VCaP (cell line): ENCODE data around the gene NRCAM.

Experiments used
- H3K27ac ChIP-seq: fragments of 450-650 bp; 2 replicates; pipeline ENCODE4 v1.5.1; 2017
- TF ChIP-seq, protein P1 (sequence below): fragments of 450-650 bp; conservative IDR thresholded peaks from 2 replicates; pipeline ENCODE4 v1.5.1; 2017; ENCODE audit warnings: mild to moderate bottlenecking, moderate library complexity

Gene NRCAM

GRCh38 chr7:108423089-108423989 is 32.9 kb downstream of the NRCAM start:
- TF ChIP-seq, protein P1, sequence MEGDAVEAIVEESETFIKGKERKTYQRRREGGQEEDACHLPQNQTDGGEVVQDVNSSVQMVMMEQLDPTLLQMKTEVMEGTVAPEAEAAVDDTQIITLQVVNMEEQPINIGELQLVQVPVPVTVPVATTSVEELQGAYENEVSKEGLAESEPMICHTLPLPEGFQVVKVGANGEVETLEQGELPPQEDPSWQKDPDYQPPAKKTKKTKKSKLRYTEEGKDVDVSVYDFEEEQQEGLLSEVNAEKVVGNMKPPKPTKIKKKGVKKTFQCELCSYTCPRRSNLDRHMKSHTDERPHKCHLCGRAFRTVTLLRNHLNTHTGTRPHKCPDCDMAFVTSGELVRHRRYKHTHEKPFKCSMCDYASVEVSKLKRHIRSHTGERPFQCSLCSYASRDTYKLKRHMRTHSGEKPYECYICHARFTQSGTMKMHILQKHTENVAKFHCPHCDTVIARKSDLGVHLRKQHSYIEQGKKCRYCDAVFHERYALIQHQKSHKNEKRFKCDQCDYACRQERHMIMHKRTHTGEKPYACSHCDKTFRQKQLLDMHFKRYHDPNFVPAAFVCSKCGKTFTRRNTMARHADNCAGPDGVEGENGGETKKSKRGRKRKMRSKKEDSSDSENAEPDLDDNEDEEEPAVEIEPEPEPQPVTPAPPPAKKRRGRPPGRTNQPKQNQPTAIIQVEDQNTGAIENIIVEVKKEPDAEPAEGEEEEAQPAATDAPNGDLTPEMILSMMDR, result no peak

DNA sequence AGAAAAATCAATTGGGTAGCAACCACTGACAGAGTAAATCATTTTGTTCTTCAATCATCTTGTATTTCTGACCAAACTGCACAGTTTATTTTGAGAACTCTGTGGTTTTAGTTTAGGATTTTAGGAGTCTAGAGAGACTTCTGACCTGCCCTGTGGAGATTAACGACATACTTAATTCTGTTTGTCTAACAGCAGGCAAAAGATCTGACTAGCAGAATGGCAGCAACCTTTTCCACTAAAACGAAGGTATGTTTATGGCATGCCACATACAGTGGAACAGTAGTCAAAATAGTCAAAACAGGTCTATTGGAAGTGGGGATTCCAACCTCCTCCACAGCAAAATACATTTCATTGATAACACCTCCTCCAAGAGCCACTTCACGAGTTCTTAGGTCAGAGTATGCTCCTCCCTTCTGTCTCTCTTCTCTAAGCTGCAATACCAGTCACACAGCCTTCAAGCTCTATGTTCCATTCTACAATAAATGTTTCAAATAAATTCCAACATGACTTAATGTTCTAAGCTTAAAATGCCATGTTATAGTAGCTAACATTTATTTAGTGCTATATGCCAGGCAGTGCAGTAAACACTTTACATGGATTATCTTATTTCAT is 34.4 kb downstream of the NRCAM start:
- H3K27ac ChIP-seq, result peak overlapping the region; percentile 60

More at GRCh38 chr7:108423089-108423989, 32.9 kb downstream of the NRCAM start:
- peak overlapping the region; percentile 60; the same call in 1 of the 2 replicates for H3K27ac ChIP-seq

GRCh38 chr7:108419961-108420908 is 36.0 kb downstream of the NRCAM start:
- TF ChIP-seq, protein P1, result no peak
- no peak overlapping the region for H3K27ac ChIP-seq

More for the DNA sequence above, 34.4 kb downstream of the NRCAM start:
- TF ChIP-seq, protein P1, result no peak

- TF ChIP-seq, protein P1, result no peak
- no peak overlapping the region for H3K27ac ChIP-seq
These were observed 37.3 kb downstream of the NRCAM start for GRCh38 chr7:108418946-108419345.

GRCh38 chr7:108417926-108418325 is 38.3 kb downstream of the NRCAM start:
- H3K27ac ChIP-seq, result no peak overlapping the region
- TF ChIP-seq, protein P1, result no peak

DNA sequence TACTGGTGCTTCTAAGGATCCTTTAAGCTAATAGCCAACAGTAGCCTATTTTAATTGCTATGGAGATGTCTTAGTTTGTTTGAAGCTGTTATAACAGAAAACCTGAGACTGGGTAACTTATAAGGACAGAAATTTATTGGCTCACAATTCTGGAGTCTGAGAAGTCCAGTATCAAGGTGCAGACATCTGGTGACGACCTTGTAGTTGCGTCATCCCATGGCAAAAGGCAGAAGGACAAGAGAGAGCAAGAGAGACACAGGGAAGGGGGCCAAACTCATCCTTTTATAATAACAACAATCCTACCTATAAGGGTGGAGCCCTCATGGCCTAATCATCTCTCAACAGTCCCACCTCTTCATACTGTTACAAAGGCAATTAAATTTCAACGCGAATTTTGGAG is 39.1 kb downstream of the NRCAM start:
- TF ChIP-seq, protein P1, result no peak
- H3K27ac ChIP-seq, result no peak overlapping the region
